ENCODE results near the gene LDHB.

GRCh38 chr12:21704847-21705246, 47.2 kb upstream of the LDHB start:
- TF ChIP-seq CTCF (IDR thresholded peaks at IDR 0.05; ENCODE audit: low read depth, low read length, poor library complexity, severe bottlenecking) (no peak), EZH2phosphoT487 (IDR thresholded peaks at IDR 0.05; ENCODE audit: borderline replicate concordance, low read length) (no peak)
